Retinal pigment epithelial cell (primary cell): ENCODE measurements around the gene LLGL2.

Source experiments
- DNase-seq: peaks from one replicate; pipeline ENCODE4 v3.0.0-alpha.2; 2010; ENCODE audit warnings: low read depth
- H3K4me3 ChIP-seq: 2 replicates; pipeline ENCODE4 v1.5.1; 2011; ENCODE audit warnings: mild to moderate bottlenecking, low read length, control low read depth, moderate library complexity
- TF ChIP-seq, protein P1 (sequence below): conservative IDR thresholded peaks from 2 replicates; pipeline ENCODE4 v1.5.1; 2011; ENCODE audit warnings: low read depth, low read length, control low read depth, inconsistent platforms

Gene LLGL2

DNA sequence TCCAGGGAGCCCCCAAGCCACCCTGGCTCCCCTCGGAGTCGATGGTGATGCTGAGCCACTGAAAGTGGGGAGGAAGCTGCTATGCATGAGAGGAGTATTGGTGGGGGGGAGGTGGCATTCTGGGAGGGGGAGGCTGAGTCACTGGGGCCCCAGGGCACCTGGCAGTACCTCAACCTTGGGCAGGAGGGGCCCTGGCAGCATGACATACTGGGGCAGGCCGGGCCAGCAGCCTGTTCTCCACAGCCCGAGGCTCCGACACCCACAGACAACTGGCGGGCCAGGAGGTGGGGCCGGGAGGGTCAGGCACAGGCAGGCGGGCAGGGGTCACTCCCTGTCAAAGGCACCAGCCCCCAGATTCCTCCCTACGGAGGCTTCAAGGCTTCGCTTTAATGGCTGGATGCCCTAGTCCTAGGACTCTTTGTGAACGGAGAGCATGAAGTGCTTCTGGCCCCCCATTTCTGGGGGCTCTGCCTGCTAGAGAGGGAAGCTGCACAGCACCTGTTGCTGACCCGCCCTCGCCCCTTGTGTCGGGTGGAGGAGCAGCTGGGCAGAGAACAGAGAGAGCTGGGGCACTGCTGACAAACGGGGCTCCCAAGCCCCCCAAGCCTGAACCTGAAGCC is 11.1 kb upstream of the LLGL2 start:
- TF ChIP-seq, protein P1, sequence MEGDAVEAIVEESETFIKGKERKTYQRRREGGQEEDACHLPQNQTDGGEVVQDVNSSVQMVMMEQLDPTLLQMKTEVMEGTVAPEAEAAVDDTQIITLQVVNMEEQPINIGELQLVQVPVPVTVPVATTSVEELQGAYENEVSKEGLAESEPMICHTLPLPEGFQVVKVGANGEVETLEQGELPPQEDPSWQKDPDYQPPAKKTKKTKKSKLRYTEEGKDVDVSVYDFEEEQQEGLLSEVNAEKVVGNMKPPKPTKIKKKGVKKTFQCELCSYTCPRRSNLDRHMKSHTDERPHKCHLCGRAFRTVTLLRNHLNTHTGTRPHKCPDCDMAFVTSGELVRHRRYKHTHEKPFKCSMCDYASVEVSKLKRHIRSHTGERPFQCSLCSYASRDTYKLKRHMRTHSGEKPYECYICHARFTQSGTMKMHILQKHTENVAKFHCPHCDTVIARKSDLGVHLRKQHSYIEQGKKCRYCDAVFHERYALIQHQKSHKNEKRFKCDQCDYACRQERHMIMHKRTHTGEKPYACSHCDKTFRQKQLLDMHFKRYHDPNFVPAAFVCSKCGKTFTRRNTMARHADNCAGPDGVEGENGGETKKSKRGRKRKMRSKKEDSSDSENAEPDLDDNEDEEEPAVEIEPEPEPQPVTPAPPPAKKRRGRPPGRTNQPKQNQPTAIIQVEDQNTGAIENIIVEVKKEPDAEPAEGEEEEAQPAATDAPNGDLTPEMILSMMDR, result no peak
- peak overlapping the region; percentile 71 for H3K4me3 ChIP-seq
- no peak for DNase-seq

DNA sequence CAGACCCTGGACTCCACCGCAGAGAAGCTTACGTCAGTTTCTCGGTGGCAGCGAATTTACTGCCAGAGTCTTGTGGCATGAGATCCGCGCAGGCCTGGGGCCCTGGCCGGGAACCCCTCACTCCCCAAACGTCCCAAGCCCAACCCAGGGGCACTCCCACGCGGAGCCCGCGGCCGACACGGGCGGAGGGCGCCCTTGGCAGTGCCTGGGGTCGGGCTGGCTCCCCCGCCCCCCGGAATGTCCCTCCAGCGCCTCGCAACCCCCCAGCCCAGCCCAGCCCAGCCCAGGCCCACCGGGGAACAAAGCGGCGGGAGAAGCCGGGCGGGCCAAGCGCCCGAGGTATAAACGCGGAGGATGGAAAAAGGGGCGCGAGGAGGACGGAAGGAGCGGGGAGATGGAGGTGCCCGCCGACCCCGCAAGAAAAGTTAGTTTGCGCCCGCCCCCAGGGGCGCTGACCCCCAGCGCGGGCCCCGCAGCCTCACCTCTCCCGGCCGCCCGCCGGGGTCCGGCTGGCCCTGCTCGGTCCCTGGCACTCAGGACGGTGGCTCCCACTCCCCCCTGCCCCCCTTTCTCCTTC is 10.5 kb upstream of the LLGL2 start:
- H3K4me3 ChIP-seq, result peak overlapping the region; percentile 71
- TF ChIP-seq, protein P1, result no peak
- DNase-seq, result no peak

DNA sequence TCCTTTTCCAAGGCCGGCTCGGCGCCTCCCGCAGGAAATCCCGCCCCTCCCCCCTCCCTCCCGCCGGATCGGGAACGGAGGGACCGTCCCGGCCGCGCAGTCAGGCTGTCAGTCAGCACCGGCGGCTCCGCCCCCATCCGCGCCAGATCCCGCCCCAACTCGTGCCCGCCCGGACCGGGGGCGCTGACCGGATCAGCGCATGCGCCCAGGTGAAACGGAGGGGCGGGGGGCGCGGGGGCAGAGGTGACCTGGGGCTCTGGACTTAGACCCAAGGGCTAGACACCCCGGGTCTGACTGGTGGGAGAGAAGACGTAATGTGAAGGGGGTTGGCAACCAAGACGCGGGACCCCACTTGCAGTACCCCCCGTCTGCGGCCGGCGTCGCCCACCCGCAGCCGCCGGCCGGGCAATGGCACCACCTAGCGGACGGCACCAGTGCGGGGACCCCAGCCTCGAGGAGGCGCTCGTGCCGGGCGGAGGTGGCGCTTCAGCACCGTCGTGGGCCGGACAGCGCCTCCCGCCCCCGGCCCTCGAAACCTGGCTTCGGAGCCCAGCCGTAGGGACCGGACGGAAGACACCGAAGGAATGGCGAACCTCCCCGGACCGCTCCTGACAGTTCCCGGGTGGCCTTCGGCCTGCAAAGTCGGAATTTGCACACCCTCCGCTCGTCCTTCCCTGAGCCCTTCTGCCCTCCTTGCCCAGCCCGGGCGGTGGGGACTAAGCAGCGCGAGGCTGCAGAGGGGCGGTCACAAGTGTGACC is 9.8 kb upstream of the LLGL2 start, which contains the start of gene CASKIN2:
Gene CASKIN2, minus strand, starts transcription at position 42 of the 759 bp plus-strand sequence. CDS start 1,733 bp downstream, outside the sequence.
- DNase-seq, result no peak
- H3K4me3 ChIP-seq, result peak within 1 kb of the TSS; percentile 71
- TF ChIP-seq, protein P1, result peak; percentile 94

DNA sequence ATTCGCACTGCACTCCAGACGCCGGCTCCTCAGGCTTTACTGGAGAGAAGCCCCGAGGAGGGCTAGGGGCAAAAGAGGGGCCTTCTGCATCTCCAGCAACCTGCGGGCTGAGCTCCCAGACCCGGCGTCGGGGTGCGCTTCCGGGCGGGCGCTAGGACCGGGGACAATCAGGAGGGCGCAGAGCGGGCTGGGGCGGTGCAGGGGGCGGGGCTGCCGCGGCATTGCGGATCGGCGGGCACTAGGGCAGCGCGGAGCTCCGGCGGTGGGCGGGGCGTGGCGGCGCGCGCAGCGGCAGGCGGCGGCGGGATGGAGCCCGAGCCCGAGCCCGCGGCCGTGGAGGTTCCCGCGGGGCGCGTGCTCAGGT is 9.3 kb upstream of the LLGL2 start, which contains the start of gene TSEN54:
Gene TSEN54, plus strand, starts transcription at position 274 of the 364 bp plus-strand sequence. Its CDS starts 33 bp downstream, at position 307.
- DNase-seq, result no peak
- H3K4me3 ChIP-seq, result peak within 1 kb of the TSS; percentile 71
- TF ChIP-seq, protein P1, result no peak

DNA sequence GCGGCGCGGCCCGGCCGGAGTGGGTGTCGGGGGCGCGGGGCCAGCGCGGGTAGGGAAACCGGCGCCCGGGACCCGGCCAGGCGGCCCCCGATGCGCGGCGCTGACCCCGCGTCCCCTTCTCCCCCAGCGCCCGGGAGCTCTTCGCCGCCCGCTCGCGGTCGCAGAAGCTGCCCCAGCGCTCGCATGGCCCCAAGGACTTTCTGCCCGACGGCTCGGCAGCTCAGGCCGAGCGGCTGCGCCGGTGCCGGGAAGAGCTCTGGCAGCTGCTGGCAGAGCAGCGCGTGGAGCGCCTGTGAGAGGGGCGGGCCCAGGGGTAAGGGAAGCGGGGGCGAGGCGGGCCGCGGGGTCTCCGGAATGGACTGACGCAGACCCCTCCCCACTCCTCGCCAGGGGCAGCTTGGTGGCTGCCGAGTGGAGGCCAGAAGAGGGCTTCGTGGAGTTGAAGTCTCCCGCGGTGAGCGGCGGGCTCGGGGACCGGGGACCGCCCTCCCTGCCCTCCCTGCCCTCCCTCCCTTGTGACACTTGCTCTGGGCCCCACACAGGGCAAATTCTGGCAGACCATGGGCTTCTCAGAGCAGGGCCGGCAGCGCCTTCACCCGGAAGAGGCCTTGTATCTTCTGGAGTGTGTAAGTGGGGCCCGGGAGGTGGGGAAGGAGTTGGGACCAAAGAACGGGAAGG is 8.7 kb upstream of the LLGL2 start:
- TF ChIP-seq, protein P1, result no peak
- H3K4me3 ChIP-seq, result peak overlapping the region; percentile 63
- DNase-seq, result no peak

DNA sequence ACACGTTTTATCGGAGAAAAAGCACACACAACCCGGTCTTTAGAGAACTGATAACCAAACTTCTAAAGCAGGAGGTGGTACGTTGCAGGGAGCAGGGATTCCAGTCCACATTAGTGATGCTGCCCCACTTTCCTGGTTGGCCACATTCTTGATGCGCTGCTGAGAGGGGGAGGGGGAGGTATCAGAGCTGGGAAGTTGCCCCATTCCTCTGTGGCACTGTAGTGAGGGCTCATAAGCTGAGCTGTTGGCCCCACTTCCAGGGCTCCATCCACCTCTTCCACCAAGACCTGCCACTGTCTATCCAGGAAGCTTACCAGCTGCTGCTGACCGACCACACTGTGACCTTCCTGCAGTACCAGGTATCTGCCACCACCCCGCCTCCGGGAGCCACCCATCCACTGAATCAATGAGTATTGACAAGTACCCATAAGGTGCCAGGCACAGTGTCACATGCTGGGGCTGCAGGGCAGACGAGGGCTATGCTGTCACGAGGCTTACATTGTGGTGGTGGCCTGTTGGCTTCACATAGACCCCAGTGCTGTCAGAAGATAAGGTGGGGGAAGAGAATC is 8.1 kb upstream of the LLGL2 start:
- H3K4me3 ChIP-seq, result peak overlapping the region; percentile 63
- DNase-seq, result no peak
- TF ChIP-seq, protein P1, result no peak
